HL-60 (cell line): ENCODE data around the gene LMOD2.

Experiments
- CTCF ChIP-seq: IDR thresholded peaks from one replicate; pipeline ENCODE4 v1.5.1; 2011; ENCODE audit warnings: low read length, control low read depth, inconsistent platforms; ENCODE audit not compliant: insufficient read depth
- GABPA ChIP-seq: IDR thresholded peaks from 2 replicates; pipeline ENCODE4 v1.6.1; 2012; ENCODE audit warnings: low read depth
- POLR2AphosphoS5 ChIP-seq: IDR thresholded peaks from 2 replicates; pipeline ENCODE4 v1.6.1; 2012; ENCODE audit warnings: low read depth
- REST ChIP-seq: IDR thresholded peaks from 2 replicates; pipeline ENCODE4 v1.6.1; 2012; ENCODE audit warnings: low read depth; ENCODE audit not compliant: insufficient replicate concordance

- TF ChIP-seq CTCF (no peak), REST (no peak), POLR2AphosphoS5 (no peak), GABPA (no peak)
These were observed 10.8 kb downstream of the LMOD2 start for GRCh38 chr7:123666492-123666891.
